Skeletal muscle tissue (tissue), 4 donors: ENCODE data around the gene TPP2. TPM values are rescaled to one million over a fixed set of nuclear protein-coding genes. Genes with fewer than 3 reads are reported as not detected.

Source experiments
- H3K27ac ChIP-seq: one replicate; pipeline ENCODE4 v1.7.0; 2013; ENCODE audit warnings: mild to moderate bottlenecking, low read depth, low read length, inconsistent platforms
- H3K27me3 ChIP-seq, 3 donors: one replicate each; pipeline ENCODE4 v1.7.0; 2013; ENCODE audit warnings: low read length in 3 of 3; ENCODE audit not compliant: control insufficient read depth in 3 of 3, insufficient read depth in 3 of 3
- H3K36me3 ChIP-seq, 3 donors: one replicate each; pipeline ENCODE4 v1.7.0; 2013; ENCODE audit warnings: low read length in 3 of 3; ENCODE audit not compliant: control insufficient read depth in 3 of 3, insufficient read depth in 3 of 3
- H3K4me1 ChIP-seq, 3 donors: one replicate each; pipeline ENCODE4 v1.7.0; 2013; ENCODE audit warnings: low read length in 3 of 3, mild to moderate bottlenecking in 3 of 3; ENCODE audit not compliant: control insufficient read depth in 3 of 3, insufficient read depth in 3 of 3
- H3K4me3 ChIP-seq, 3 donors: one replicate each; pipeline ENCODE4 v1.7.0; 2013; ENCODE audit warnings: low read length in 3 of 3
- H3K9ac ChIP-seq, 3 donors: one replicate each; pipeline ENCODE4 v1.7.0; 2013; ENCODE audit warnings: low read length in 3 of 3, mild to moderate bottlenecking in 3 of 3, moderate library complexity in 2 of 3, low read depth in 1 of 3
- H3K9me3 ChIP-seq, 3 donors: one replicate each; pipeline ENCODE4 v1.7.0; 2013; ENCODE audit warnings: low read length in 3 of 3; ENCODE audit not compliant: control insufficient read depth in 3 of 3
- total RNA-seq: library from RNA; depleted of rRNA; stranded (reverse); fragments of >200 nt; gene quantifications from one replicate; pipeline ENCODE4 v1.2.3, GENCODE V29; 2014
- donor health status: Osteomylitis.

TPP2 gene
- total RNA-seq, 1 donor from 2014 or later = 45.4 TPM

DNA sequence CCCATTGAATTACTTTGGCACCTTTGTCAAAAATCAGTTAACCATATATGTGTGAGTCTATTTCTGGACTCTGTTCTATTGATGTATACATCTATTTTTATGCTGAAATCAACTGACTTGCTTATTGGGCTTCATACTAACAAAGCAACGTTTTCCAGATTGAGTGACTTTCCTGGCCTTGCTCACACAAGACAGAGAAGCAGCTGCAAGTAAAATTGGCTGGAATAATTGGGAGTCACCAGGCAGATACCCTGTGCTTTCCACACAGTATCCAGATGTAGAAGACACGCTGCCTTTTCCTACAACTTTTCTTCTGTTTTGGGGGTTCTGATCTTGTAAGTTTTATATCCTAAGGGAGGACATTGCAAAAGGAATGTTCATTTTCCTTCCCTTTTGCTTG, 86.9 kb downstream of the TPP2 start:
- Histone ChIP-seq H3K27ac (no peak overlapping the region), H3K9me3 (no peaks in the 10 kb centered on the region), H3K9ac (no peak overlapping the region), H3K27me3 (peaks cover 0 to 2% (median 0%) of the 10 kb centered on the region in 3 donors), H3K36me3 (peaks cover 0 to 9% (median 6%) of the 10 kb centered on the region in 3 donors), H3K4me3 (no peak overlapping the region), H3K4me1 (peaks cover 0 to 9% (median 6%) of the 10 kb centered on the region in 3 donors)

DNA sequence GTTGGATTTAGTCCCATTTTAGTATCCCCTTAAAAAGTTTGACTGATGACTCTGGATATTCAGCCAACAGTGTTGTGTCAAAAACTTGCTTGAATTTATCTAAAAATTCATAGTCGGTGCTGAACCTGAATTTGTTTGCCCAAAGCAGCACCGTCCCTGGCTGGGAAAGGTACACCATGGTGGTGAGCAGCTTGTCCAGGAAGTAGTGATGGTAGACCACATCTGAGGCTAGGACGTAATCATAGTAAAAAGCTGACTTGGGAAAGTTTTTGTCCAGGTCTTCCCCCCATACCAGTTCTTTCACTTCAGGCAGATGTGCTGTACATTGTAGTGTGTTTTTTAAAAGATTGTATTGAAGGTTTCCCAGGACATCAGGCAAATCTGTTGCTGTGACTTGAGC, 89.2 kb downstream of the TPP2 start:
- Histone ChIP-seq H3K4me3 (no peak overlapping the region), H3K36me3 (no peaks in the 10 kb centered on the region), H3K27me3 (peaks cover 0 to 3% (median 0%) of the 10 kb centered on the region in 3 donors), H3K27ac (no peak overlapping the region), H3K4me1 (peaks cover 0 to 7% (median 7%) of the 10 kb centered on the region in 3 donors), H3K9me3 (no peaks in the 10 kb centered on the region), H3K9ac (no peak overlapping the region)

DNA sequence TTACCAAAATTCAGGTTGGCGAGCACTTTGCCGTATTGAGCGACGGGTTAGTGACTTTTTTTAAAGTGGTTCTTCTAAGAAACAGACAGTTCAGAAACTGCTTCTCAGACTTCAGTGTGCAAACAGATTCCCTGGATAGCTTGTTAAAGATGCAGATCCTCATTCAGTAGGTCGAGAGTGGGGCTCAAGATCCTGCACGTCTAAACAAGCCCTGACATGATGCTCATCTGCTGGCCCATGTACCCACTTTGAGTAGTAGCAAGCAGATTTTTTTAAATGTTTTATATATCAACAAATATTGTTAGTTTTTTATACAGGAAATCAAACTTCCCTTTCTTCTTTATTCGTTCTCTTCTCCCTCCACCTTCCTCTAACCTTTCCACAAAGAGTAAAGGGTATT, 90.7 kb downstream of the TPP2 start:
- Histone ChIP-seq H3K9me3 (no peaks in the 10 kb centered on the region), H3K9ac (no peak overlapping the region), H3K4me3 (no peak overlapping the region), H3K36me3 (no peaks in the 10 kb centered on the region), H3K27ac (no peak overlapping the region), H3K4me1 (peaks cover 5 to 12% (median 11%) of the 10 kb centered on the region in 3 donors), H3K27me3 (peaks cover 0 to 3% (median 0%) of the 10 kb centered on the region in 3 donors)

DNA sequence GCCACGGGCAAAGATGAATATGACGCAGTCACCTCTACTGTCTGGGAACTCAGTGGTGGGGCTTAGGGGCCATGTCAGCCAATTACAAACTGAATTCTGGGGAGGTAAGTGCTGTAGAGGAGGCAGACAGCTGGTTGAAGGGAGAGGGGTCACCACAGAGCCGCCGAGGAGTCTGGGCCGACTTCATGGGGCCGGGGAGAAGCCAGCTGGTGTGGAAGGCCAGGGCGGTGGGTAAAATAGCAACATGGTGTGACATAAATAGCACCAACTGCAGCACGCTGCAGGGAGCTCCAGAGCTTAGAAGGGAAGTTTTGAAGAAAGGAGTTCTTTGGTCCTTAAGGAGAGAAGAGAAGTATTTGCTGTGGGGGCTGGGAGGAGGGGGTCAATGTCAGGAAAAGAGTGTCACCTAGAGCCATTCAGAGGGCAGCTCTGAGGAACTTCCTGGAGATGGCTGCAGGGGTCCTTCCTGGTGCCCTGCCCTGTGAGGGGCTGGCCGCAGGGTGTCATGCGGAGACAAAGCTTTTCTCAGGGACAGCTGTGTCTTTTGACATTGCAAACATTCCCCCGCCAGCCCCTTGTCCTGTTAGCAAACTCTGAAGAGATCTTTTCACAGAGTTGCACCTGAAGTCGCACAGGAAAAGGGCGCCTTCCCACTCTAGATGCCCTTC, 91.7 kb downstream of the TPP2 start:
- H3K36me3 ChIP-seq = no peaks in the 10 kb centered on the region
- H3K9ac ChIP-seq = peak overlapping the region in 1 of 3 donors; percentile 48
- H3K27me3 ChIP-seq = peaks cover 0 to 3% (median 0%) of the 10 kb centered on the region in 3 donors
- no peak overlapping the region for H3K4me3 ChIP-seq
- peaks cover 5 to 16% (median 15%) of the 10 kb centered on the region in 3 donors for H3K4me1 ChIP-seq
- H3K27ac ChIP-seq = no peak overlapping the region
- H3K9me3 ChIP-seq = no peaks in the 10 kb centered on the region

DNA sequence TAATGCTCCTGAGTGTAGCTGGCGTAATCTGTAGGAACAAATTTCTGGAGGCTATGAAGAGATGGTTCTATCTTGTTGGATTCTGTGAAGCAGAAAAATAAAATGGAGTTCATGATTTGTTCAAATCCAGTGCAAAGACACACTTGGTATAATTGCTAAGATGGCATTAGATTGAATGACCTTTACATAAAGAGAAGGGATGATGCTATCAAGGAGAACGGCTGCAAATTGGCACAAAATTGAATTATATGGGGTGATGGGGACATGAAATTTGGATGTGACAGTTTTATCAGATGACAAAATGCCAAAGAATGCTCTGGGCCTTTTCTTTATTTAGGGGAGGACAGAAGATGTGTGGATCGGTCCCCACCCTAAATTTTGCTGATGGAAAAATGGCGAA, 94.1 kb downstream of the TPP2 start:
- H3K9ac ChIP-seq = no peak overlapping the region
- H3K27me3 ChIP-seq = peaks cover 0 to 3% (median 0%) of the 10 kb centered on the region in 3 donors
- no peak overlapping the region for H3K4me3 ChIP-seq
- peaks cover 5 to 27% (median 24%) of the 10 kb centered on the region in 3 donors for H3K4me1 ChIP-seq
- no peaks in the 10 kb centered on the region for H3K36me3 ChIP-seq
- H3K9me3 ChIP-seq = no peaks in the 10 kb centered on the region
- no peak overlapping the region for H3K27ac ChIP-seq

DNA sequence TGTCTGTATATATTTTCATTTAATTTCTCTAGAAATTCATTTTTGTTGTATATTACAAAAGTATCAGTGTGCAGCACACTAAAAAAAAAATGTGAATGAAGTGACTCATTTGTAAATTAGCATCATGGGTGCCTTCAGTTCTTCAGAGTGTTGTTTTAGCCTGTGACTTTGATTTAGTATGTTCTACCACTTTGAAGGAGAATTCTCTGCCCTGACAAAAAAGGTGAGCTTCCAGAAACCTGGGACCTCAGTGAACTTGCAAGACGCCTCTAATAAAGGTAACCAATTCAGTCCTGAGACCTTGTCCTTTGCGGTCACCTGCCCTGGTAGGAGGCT, 95.7 kb downstream of the TPP2 start:
- Histone ChIP-seq H3K9ac (peak overlapping the region in 2 of 3 donors; percentile 47 to 66), H3K4me3 (peak overlapping the region in 2 of 3 donors; percentile 60 to 67), H3K27ac (peak overlapping the region; percentile 84), H3K9me3 (no peaks in the 10 kb centered on the region), H3K4me1 (peaks cover 5 to 33% (median 27%) of the 10 kb centered on the region in 3 donors), H3K36me3 (no peaks in the 10 kb centered on the region), H3K27me3 (peaks cover 0 to 3% (median 0%) of the 10 kb centered on the region in 3 donors)

DNA sequence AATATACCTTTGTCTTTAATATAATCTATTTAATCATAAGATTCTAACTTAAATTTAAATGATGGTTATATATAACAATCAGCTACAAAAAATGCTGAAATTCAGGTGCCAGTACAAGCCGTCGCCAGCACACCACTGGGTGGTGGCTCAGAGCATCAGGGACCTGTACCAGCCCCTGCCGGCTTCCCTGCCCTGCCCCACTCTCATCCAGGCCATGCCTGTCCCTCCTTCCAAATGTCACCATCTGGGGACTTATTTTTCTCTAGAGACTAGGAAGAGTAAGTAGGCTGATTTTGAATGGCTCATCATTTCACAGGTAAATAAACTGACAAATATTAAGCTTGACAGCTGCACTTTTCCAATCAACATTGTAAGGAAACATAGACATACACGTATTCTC, 96.5 kb downstream of the TPP2 start:
- peaks cover 0 to 3% (median 0%) of the 10 kb centered on the region in 3 donors for H3K27me3 ChIP-seq
- H3K4me3 ChIP-seq = peak overlapping the region in 2 of 3 donors; percentile 42 to 60
- H3K4me1 ChIP-seq = peaks cover 5 to 31% (median 31%) of the 10 kb centered on the region in 3 donors
- peak overlapping the region; percentile 41 for H3K27ac ChIP-seq
- no peaks in the 10 kb centered on the region for H3K36me3 ChIP-seq
- peak overlapping the region in 1 of 3 donors; percentile 43 for H3K9ac ChIP-seq
- H3K9me3 ChIP-seq = no peaks in the 10 kb centered on the region

DNA sequence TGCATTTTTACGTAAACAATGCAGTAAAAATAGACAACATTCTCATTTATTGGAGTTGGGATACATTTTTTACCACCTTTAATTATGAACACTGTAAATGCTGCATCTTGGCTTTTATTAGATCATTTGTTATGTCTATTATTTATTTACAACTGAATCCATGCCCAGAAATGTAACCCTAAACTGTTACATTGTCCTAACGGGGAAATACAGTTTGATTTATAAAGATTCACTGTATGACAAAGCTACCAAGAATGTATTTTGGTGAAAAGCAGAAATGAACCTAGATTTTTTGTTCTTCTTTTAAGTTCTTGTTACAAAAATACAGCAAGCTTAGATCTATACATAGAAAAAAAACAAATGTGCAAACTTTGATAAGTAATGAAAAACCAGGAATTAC, 97.0 kb downstream of the TPP2 start:
- Histone ChIP-seq H3K9me3 (peaks cover 0 to 4% (median 0%) of the 10 kb centered on the region in 3 donors), H3K27me3 (peaks cover 0 to under 1% (median 0%) of the 10 kb centered on the region in 3 donors), H3K36me3 (no peaks in the 10 kb centered on the region), H3K9ac (no peak overlapping the region), H3K4me3 (no peak overlapping the region), H3K27ac (peak overlapping the region; percentile 61), H3K4me1 (peaks cover 5 to 28% (median 26%) of the 10 kb centered on the region in 3 donors)

DNA sequence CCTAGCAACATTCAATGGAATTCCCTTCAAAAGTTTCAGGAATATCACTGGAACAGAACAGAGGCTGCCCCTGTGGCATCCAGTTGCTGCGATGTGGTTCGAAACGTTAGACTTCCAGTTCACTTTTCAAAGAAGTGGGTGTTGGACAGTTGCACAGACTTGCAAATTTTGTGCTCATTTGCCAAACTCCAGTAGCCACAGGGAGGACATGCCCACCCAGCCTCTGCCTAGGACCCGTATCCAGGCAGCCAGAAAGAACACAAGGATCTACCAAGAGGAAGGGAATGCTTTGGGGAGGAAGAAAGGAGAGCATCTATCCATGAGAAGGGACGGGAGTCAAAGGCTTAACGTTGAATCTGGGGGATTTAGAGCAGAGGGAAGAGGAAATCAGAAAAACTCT, 98.2 kb downstream of the TPP2 start, which contains the start of gene METTL21C:
Gene METTL21C, minus strand, starts transcription at position 108 of the 400 bp plus-strand sequence. CDS start 546 bp downstream, outside the sequence.
- peak within 1 kb of the TSS; percentile 61 for H3K27ac ChIP-seq
- no peaks in the 10 kb centered on the region for H3K27me3 ChIP-seq
- peak within 1 kb of the TSS in 1 of 3 donors; percentile 10 for H3K4me3 ChIP-seq

DNA sequence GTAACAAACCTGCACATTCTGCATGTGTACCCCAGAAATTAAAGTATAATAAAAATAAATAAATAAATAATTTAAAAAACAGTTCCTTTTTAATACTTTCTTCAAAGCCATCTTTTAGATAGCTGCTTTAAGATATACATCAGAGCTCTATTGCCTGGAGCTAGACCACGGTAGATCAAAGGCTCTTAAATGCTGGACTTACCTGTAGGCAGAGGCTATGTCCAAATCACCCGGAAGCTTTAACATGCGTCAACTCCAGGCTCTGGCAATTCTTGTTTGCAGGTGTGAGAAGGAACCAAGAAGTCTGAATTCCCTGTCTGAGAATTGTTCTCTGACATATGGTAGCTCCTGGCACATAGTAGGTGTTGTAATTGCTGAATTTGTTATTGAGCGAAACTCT, 99.7 kb downstream of the TPP2 start:
- H3K9me3 ChIP-seq = peaks cover 0 to 4% (median 0%) of the 10 kb centered on the region in 3 donors
- H3K9ac ChIP-seq = no peak overlapping the region
- H3K4me1 ChIP-seq = peaks cover 22 to 51% (median 47%) of the 10 kb centered on the region in 3 donors
- H3K36me3 ChIP-seq = no peaks in the 10 kb centered on the region
- peak overlapping the region; percentile 28 for H3K27ac ChIP-seq
- no peaks in the 10 kb centered on the region for H3K27me3 ChIP-seq
- no peak overlapping the region for H3K4me3 ChIP-seq

More for the DNA sequence above, 98.2 kb downstream of the TPP2 start, which contains the start of gene METTL21C:
- Histone ChIP-seq H3K9ac (peak within 1 kb of the TSS in 1 of 3 donors; percentile 36), H3K36me3 (no peaks in the 10 kb centered on the region), H3K9me3 (peaks cover 0 to 4% (median 0%) of the 10 kb centered on the region in 3 donors), H3K4me1 (peaks cover 11 to 40% (median 35%) of the 10 kb centered on the region in 3 donors)
